DOHH2 (cell line): ENCODE measurements around the gene BABAM2.

Experiments
- H3F3A ChIP-seq: fragments of 200-600 bp; sonication (generic), shearing (Covaris generic); 2 replicates; pipeline ENCODE4 v1.6.0; 2016; ENCODE audit warnings: antibody characterized with exemption, mild to moderate bottlenecking; ENCODE audit not compliant: control insufficient read depth, insufficient read depth
- H3K27ac ChIP-seq: fragments of 200-600 bp; sonication (generic); 2 replicates; pipeline ENCODE4 v1.5.1; 2014; ENCODE audit warnings: low read depth, mild to moderate bottlenecking, low read length, moderate library complexity
- H3K27me3 ChIP-seq: fragments of 200-600 bp; sonication (generic); 2 replicates; pipeline ENCODE4 v1.6.1; 2014; ENCODE audit warnings: mild to moderate bottlenecking, low read length, mixed read lengths; ENCODE audit not compliant: control insufficient read depth
- H3K36me3 ChIP-seq: fragments of 200-600 bp; sonication (generic); 2 replicates; pipeline ENCODE4 v1.6.1; 2014; ENCODE audit warnings: mild to moderate bottlenecking, low read length, moderate library complexity, mixed read lengths; ENCODE audit not compliant: control insufficient read depth
- H3K4me1 ChIP-seq: fragments of 200-600 bp; sonication (generic); 2 replicates; pipeline ENCODE4 v1.6.1; 2014; ENCODE audit warnings: mild to moderate bottlenecking, low read length, mixed read lengths; ENCODE audit not compliant: control insufficient read depth
- H3K4me2 ChIP-seq: fragments of 200-600 bp; sonication (generic); 2 replicates; pipeline ENCODE4 v1.6.0; 2014; ENCODE audit warnings: mild to moderate bottlenecking, low read length, moderate library complexity
- H3K4me3 ChIP-seq: fragments of 200-600 bp; sonication (generic); 2 replicates; pipeline ENCODE4 v1.5.1; 2014; ENCODE audit warnings: mild to moderate bottlenecking, low read length, mixed read lengths
- H3K79me2 ChIP-seq: fragments of 200-600 bp; sonication (generic); 2 replicates; pipeline ENCODE4 v1.6.1; 2014; ENCODE audit warnings: mild to moderate bottlenecking, low read length, mixed read lengths; ENCODE audit not compliant: control insufficient read depth
- H3K9me2 ChIP-seq: fragments of 200-600 bp; sonication (generic); replicated peaks from 2 replicates; pipeline ENCODE4 v1.6.1; 2014; ENCODE audit warnings: mild to moderate bottlenecking, low read length, mixed read lengths; ENCODE audit not compliant: control insufficient read depth
- H3K9me3 ChIP-seq: fragments of 200-600 bp; sonication (generic); 2 replicates; pipeline ENCODE4 v1.6.1; 2014; ENCODE audit warnings: antibody characterized with exemption, low read length, mixed read lengths; ENCODE audit not compliant: control insufficient read depth, insufficient read depth
- H4K20me1 ChIP-seq: fragments of 200-600 bp; sonication (generic); 2 replicates; pipeline ENCODE4 v1.6.0; 2014; ENCODE audit warnings: low read depth, mild to moderate bottlenecking, antibody characterized with exemption, low read length, moderate library complexity; ENCODE audit not compliant: control insufficient read depth, insufficient read depth
- CTCF ChIP-seq: fragments of 200-600 bp; sonication (generic); IDR thresholded peaks from one replicate; pipeline ENCODE4 v1.5.1; 2014; ENCODE audit warnings: antibody characterized with exemption, mild to moderate bottlenecking, low read depth, low read length; ENCODE audit not compliant: poor library complexity, severe bottlenecking
- EZH2phosphoT487 ChIP-seq: fragments of 200-600 bp; sonication (generic); IDR thresholded peaks from 2 replicates; pipeline ENCODE4 v1.6.1; 2017; ENCODE audit warnings: borderline replicate concordance, mild to moderate bottlenecking, antibody characterized with exemption, low read length, moderate library complexity, mixed read lengths

The BABAM2 gene

GRCh38 chr2:28325567-28326468 is 435.3 kb downstream of the BABAM2 start:
- no peak overlapping the region for H3K27ac ChIP-seq
- no peaks in the 10 kb centered on the region for H3K4me1 ChIP-seq
- TF ChIP-seq CTCF = no peak
- TF ChIP-seq EZH2phosphoT487 = no peak
- H4K20me1 ChIP-seq = no peaks in the 10 kb centered on the region
- H3K9me3 ChIP-seq = no peaks in the 10 kb centered on the region
- no peak overlapping the region for H3K4me3 ChIP-seq
- H3K36me3 ChIP-seq = no peaks in the 10 kb centered on the region
- H3K79me2 ChIP-seq = no peaks in the 10 kb centered on the region
- H3K4me2 ChIP-seq = no peak overlapping the region
- H3K27me3 ChIP-seq = no peaks in the 10 kb centered on the region
- H3K9me2 ChIP-seq = no peaks in the 10 kb centered on the region
- no peaks in the 10 kb centered on the region for H3F3A ChIP-seq

- no peaks in the 10 kb centered on the region for H3K79me2 ChIP-seq
- no peaks in the 10 kb centered on the region for H3K27me3 ChIP-seq
- no peak for TF ChIP-seq EZH2phosphoT487
- no peak for TF ChIP-seq CTCF
- no peak overlapping the region for H3K4me2 ChIP-seq
- no peaks in the 10 kb centered on the region for H3K9me2 ChIP-seq
- no peak overlapping the region for H3K4me3 ChIP-seq
- no peaks in the 10 kb centered on the region for H4K20me1 ChIP-seq
- H3K9me3 ChIP-seq = no peaks in the 10 kb centered on the region
- no peaks in the 10 kb centered on the region for H3K36me3 ChIP-seq
- no peaks in the 10 kb centered on the region for H3K4me1 ChIP-seq
- no peak overlapping the region for H3K27ac ChIP-seq
- H3F3A ChIP-seq = no peaks in the 10 kb centered on the region
These were observed 435.9 kb downstream of the BABAM2 start for GRCh38 chr2:28326469-28326805.

GRCh38 chr2:28326881-28327505 is 436.5 kb downstream of the BABAM2 start:
- H4K20me1 ChIP-seq = no peaks in the 10 kb centered on the region
- H3K9me2 ChIP-seq = no peaks in the 10 kb centered on the region
- TF ChIP-seq CTCF (no peak), EZH2phosphoT487 (no peak)
- H3K4me3 ChIP-seq = no peak overlapping the region
- no peaks in the 10 kb centered on the region for H3K27me3 ChIP-seq
- H3K4me1 ChIP-seq = no peaks in the 10 kb centered on the region
- H3K9me3 ChIP-seq = no peaks in the 10 kb centered on the region
- no peak overlapping the region for H3K4me2 ChIP-seq
- no peaks in the 10 kb centered on the region for H3K79me2 ChIP-seq
- H3K36me3 ChIP-seq = no peaks in the 10 kb centered on the region
- no peak overlapping the region for H3K27ac ChIP-seq
- H3F3A ChIP-seq = no peaks in the 10 kb centered on the region
